ENCODE measurements around the gene RNASEH2C. TPM values are rescaled to one million over a fixed set of nuclear protein-coding genes. Genes with fewer than 3 reads are reported as not detected.
"Not testable (repeated sequence)": the region's sequence is repeated elsewhere in the genome, so short reads cannot be mapped to it uniquely, and the experiment has no call there.

The RNASEH2C gene
- total RNA-seq, 1 experiment from 2014 or later, result 80.2 TPM

- Histone ChIP-seq H3K27me3 (replicated peaks; ENCODE audit: insufficient read depth, low read depth, low read length, poor library complexity) (no peaks in the 10 kb centered on the region), H3K27ac (ENCODE audit: low read depth, low read length, poor library complexity, severe bottlenecking) (no peak overlapping the region), H3K36me3 (ENCODE audit: insufficient read depth, low read length, poor library complexity, severe bottlenecking) (no peaks in the 10 kb centered on the region), H3K4me1 (ENCODE audit: insufficient read depth, low read length, poor library complexity, severe bottlenecking) (no peaks in the 10 kb centered on the region), H3K9me3 (ENCODE audit: low read depth, low read length, poor library complexity, severe bottlenecking) (peaks cover 7% of the 10 kb centered on the region), H3K4me3 (ENCODE audit: low read depth, low read length, poor library complexity, severe bottlenecking) (no peak overlapping the region)
- intact Hi-C loops (cut with micrococcal nuclease; ENCODE audit: unreplicated experiment), result no loop called here
- no peak for DNase-seq (ENCODE audit: low spot score)
- no peak for TF ChIP-seq EZH2 (IDR thresholded peaks at IDR 0.05; ENCODE audit: borderline replicate concordance, low read depth, low read length, poor library complexity, severe bottlenecking)
- CTCF ChIA-PET, result no interaction called here
- BruUV-seq (replicated peaks), result no TSS peak
- POLR2A ChIA-PET (ENCODE audit: low non-redundant PET), result no interaction called here
Measured at GRCh38 chr11:65739022-65739421, 18.4 kb upstream of the RNASEH2C start.

GRCh38 chr11:65736810-65737209 is 16.2 kb upstream of the RNASEH2C start:
- no peak for TF ChIP-seq CTCF (conservative IDR thresholded peaks at IDR 0.05; ENCODE audit: low read depth, low read length)
- TF ChIP-seq EZH2 (IDR thresholded peaks at IDR 0.05; ENCODE audit: borderline replicate concordance, low read depth, low read length, poor library complexity, severe bottlenecking), result no peak
- BruUV-seq (replicated peaks), result no TSS peak
- Histone ChIP-seq H3K9me3 (ENCODE audit: low read depth, low read length, poor library complexity, severe bottlenecking) (peaks cover 7% of the 10 kb centered on the region), H3K36me3 (ENCODE audit: insufficient read depth, low read length, poor library complexity, severe bottlenecking) (no peaks in the 10 kb centered on the region), H3K4me1 (ENCODE audit: insufficient read depth, low read length, poor library complexity, severe bottlenecking) (no peaks in the 10 kb centered on the region), H3K27me3 (replicated peaks; ENCODE audit: insufficient read depth, low read depth, low read length, poor library complexity) (peaks cover 3% of the 10 kb centered on the region), H3K27ac (ENCODE audit: low read depth, low read length, poor library complexity, severe bottlenecking) (no peak overlapping the region), H3K4me3 (ENCODE audit: low read depth, low read length, poor library complexity, severe bottlenecking) (no peak overlapping the region)
- DNase-seq (ENCODE audit: low spot score), result no peak
- POLR2A ChIA-PET (ENCODE audit: low non-redundant PET), result no interaction called here
- CTCF ChIA-PET, result no interaction called here
- intact Hi-C loops (cut with micrococcal nuclease; ENCODE audit: unreplicated experiment), result no loop called here

GRCh38 chr11:65735111-65735510 is 14.5 kb upstream of the RNASEH2C start:
- CTCF ChIA-PET; H3K9me3 ChIP-seq (ENCODE audit: low read depth, low read length, poor library complexity, severe bottlenecking); H3K36me3 ChIP-seq (ENCODE audit: insufficient read depth, low read length, poor library complexity, severe bottlenecking); H3K27ac ChIP-seq (ENCODE audit: low read depth, low read length, poor library complexity, severe bottlenecking); H3K4me3 ChIP-seq (ENCODE audit: low read depth, low read length, poor library complexity, severe bottlenecking); H3K4me1 ChIP-seq (ENCODE audit: insufficient read depth, low read length, poor library complexity, severe bottlenecking); POLR2A ChIA-PET (ENCODE audit: low non-redundant PET); BruUV-seq (replicated peaks); DNase-seq (ENCODE audit: low spot score); H3K27me3 ChIP-seq (replicated peaks; ENCODE audit: insufficient read depth, low read depth, low read length, poor library complexity); intact Hi-C loops (cut with micrococcal nuclease; ENCODE audit: unreplicated experiment): not testable (repeated sequence)

- ChIA-PET CTCF (no interaction called here), POLR2A (ENCODE audit: low non-redundant PET) (no interaction called here)
- H3K36me3 ChIP-seq (ENCODE audit: insufficient read depth, low read length, poor library complexity, severe bottlenecking), result no peaks in the 10 kb centered on the region
- no peaks in the 10 kb centered on the region for H3K4me1 ChIP-seq (ENCODE audit: insufficient read depth, low read length, poor library complexity, severe bottlenecking)
- no peak for TF ChIP-seq CTCF (conservative IDR thresholded peaks at IDR 0.05; ENCODE audit: low read depth, low read length)
- no peak for TF ChIP-seq EZH2 (IDR thresholded peaks at IDR 0.05; ENCODE audit: borderline replicate concordance, low read depth, low read length, poor library complexity, severe bottlenecking)
- H3K9me3 ChIP-seq (ENCODE audit: low read depth, low read length, poor library complexity, severe bottlenecking), result no peaks in the 10 kb centered on the region
- H3K4me3 ChIP-seq (ENCODE audit: low read depth, low read length, poor library complexity, severe bottlenecking), result no peak overlapping the region
- peaks cover 3% of the 10 kb centered on the region for H3K27me3 ChIP-seq (replicated peaks; ENCODE audit: insufficient read depth, low read depth, low read length, poor library complexity)
- BruUV-seq (replicated peaks), result no TSS peak
- intact Hi-C loops (cut with micrococcal nuclease; ENCODE audit: unreplicated experiment), result no loop called here
- no peak for DNase-seq (ENCODE audit: low spot score)
- H3K27ac ChIP-seq (ENCODE audit: low read depth, low read length, poor library complexity, severe bottlenecking), result no peak overlapping the region
Measured at GRCh38 chr11:65730461-65730860, 9.9 kb upstream of the RNASEH2C start.

Measured in A673 (cell line).